PC-3 (cell line): ENCODE results near the gene TRAIP. TPM values are rescaled to one million over a fixed set of nuclear protein-coding genes. Genes with fewer than 3 reads are reported as not detected.

Experiments used
- ATAC-seq: fragments of 200-7000 bp; cut with Tn5 transposase; 2 replicates; pipeline ENCODE4 v1.9.1; 2020; ENCODE audit warnings: mild to moderate bottlenecking, moderate library complexity
- BruUV-seq: library from RNA; stranded (reverse); fragments of 400-500 nt; replicated peaks from 2 replicates; lab custom pipeline; 2021; lab: Mats Ljungman, UMichigan
- CTCF ChIA-PET: fragments of 300-600 bp; sonication (Branson Sonifier 250); formaldehyde crosslinking; loops from one replicate; lab custom pipeline; 2022; ENCODE audit warnings: antibody characterized with exemption; lab: Charles Lee
- POLR2A ChIA-PET: fragments of 300-600 bp; sonication (Branson Sonifier 250); formaldehyde crosslinking; loops from one replicate; lab custom pipeline; 2022; ENCODE audit warnings: antibody characterized with exemption; ENCODE audit not compliant: unreplicated experiment; lab: Charles Lee
- DNase-seq: peaks from one replicate; pipeline ENCODE4 v3.0.0-alpha.2; 2015
- H2AFZ ChIP-seq: fragments of 300-600 bp; sonication (generic); 2 replicates; pipeline ENCODE4 v1.6.0; 2016; ENCODE audit warnings: antibody characterized with exemption, low read length
- H3F3A ChIP-seq: fragments of 300-600 bp; sonication (generic); one replicate; pipeline ENCODE4 v1.6.0; 2017; ENCODE audit warnings: antibody characterized with exemption, low read length, control low read depth, mild to moderate bottlenecking; ENCODE audit not compliant: unreplicated experiment
- H3K27ac ChIP-seq: fragments of 300-600 bp; sonication (generic); 2 replicates; pipeline ENCODE4 v1.5.1; 2016; ENCODE audit warnings: mild to moderate bottlenecking, low read length
- H3K27me3 ChIP-seq: fragments of 300-600 bp; sonication (generic); 2 replicates; pipeline ENCODE4 v1.6.1; 2016; ENCODE audit warnings: low read length, mixed read lengths
- H3K36me3 ChIP-seq: fragments of 300-600 bp; sonication (generic); 2 replicates; pipeline ENCODE4 v1.6.1; 2016; ENCODE audit warnings: low read depth, mixed run types, low read length, mixed read lengths
- H3K4me1 ChIP-seq: fragments of 300-600 bp; sonication (generic); 2 replicates; pipeline ENCODE4 v1.5.1; 2016; ENCODE audit warnings: low read length; ENCODE audit not compliant: insufficient read depth
- H3K4me2 ChIP-seq: fragments of 300-600 bp; sonication (generic); 2 replicates; pipeline ENCODE4 v1.6.0; 2016; ENCODE audit warnings: low read length
- H3K4me3 ChIP-seq: fragments of 300-600 bp; sonication (generic); 2 replicates; pipeline ENCODE4 v1.5.1; 2016; ENCODE audit warnings: mild to moderate bottlenecking, low read length, mixed read lengths
- H3K79me2 ChIP-seq: fragments of 300-600 bp; sonication (generic); 2 replicates; pipeline ENCODE4 v1.6.1; 2017; ENCODE audit warnings: low read length, mixed read lengths
- H3K9ac ChIP-seq: fragments of 300-600 bp; sonication (generic); 2 replicates; pipeline ENCODE4 v1.6.0; 2016; ENCODE audit warnings: mild to moderate bottlenecking, low read length
- H3K9me2 ChIP-seq: fragments of 300-600 bp; sonication (generic); replicated peaks from 2 replicates; pipeline ENCODE4 v1.6.1; 2016; ENCODE audit warnings: mixed run types, low read length, mixed read lengths
- H3K9me3 ChIP-seq: fragments of 300-600 bp; sonication (generic); 2 replicates; pipeline ENCODE4 v1.6.1; 2016; ENCODE audit warnings: low read length, mixed read lengths
- H4K20me1 ChIP-seq: fragments of 300-600 bp; sonication (generic); 2 replicates; pipeline ENCODE4 v1.6.1; 2016; ENCODE audit warnings: low read length, mixed read lengths
- EZH2 ChIP-seq: fragments of 300-600 bp; sonication (generic); IDR thresholded peaks from one replicate; pipeline ENCODE4 v1.6.1; 2017; ENCODE audit warnings: antibody characterized with exemption, mild to moderate bottlenecking, low read length; ENCODE audit not compliant: unreplicated experiment
- EZH2phosphoT487 ChIP-seq: fragments of 300-600 bp; sonication (generic); IDR thresholded peaks from 2 replicates; pipeline ENCODE4 v1.6.1; 2018; ENCODE audit warnings: mild to moderate bottlenecking, antibody characterized with exemption, low read length, borderline replicate concordance
- intact Hi-C: fragments of 100-400 bp; cut with micrococcal nuclease; formaldehyde crosslinking; loops from 2 replicates; pipeline ENCODE4 v1.9.0; 2023
- total RNA-seq: library from RNA; depleted of rRNA; stranded (reverse); fragments of >200 nt; gene quantifications from 2 replicates; pipeline ENCODE4 v1.2.3, GENCODE V29; 2014
- TF ChIP-seq, protein P1 (sequence below): fragments of 300-600 bp; sonication (generic); conservative IDR thresholded peaks from 2 replicates; pipeline ENCODE4 v1.5.1; 2017; ENCODE audit warnings: antibody characterized with exemption, low read depth, mild to moderate bottlenecking, low read length

Gene TRAIP
- total RNA-seq, 1 experiment from 2014 or later = 21.6 TPM

DNA sequence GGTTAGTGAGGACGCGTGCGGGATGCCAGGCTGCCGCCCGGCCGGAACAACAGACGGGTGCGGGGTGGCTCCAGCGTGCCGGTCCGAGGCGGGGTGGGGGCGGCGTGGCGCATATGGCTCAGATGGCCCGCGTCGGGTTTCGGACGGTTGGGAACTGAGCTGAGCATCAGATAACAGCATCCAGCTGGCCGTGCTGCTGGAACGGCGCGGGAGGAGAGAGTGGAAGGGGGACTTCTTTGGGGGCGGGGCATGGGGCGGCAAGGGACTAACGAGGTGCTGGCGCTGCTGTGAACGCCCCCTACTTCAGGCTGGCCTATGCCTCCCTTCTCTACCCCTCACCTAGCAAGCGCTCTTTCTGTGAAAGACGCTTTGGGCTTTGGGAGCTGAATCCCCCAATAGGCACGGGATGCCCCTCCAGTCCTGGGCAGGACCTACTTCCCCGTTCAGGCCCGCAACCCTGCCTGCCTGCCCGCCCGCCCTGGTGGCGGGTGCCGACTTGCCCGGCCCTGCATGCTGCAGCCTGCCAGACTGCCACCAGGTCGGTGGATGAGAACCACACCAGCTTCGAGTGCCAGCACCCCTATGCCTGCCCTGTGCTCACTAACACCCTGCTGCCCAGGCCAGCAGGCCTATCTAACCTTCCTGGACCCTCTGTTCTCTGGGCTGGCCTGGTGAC, 52.8 kb downstream of the TRAIP start:
- H3K27me3 ChIP-seq = no peaks in the 10 kb centered on the region
- H4K20me1 ChIP-seq = no peaks in the 10 kb centered on the region
- H3K4me1 ChIP-seq = peaks cover 23% of the 10 kb centered on the region
- no peaks in the 10 kb centered on the region for H3F3A ChIP-seq
- no TSS peak for BruUV-seq
- H3K9me2 ChIP-seq = no peaks in the 10 kb centered on the region
- no peak for TF ChIP-seq EZH2phosphoT487
- TF ChIP-seq EZH2 = no peak
- TF ChIP-seq, protein P1, sequence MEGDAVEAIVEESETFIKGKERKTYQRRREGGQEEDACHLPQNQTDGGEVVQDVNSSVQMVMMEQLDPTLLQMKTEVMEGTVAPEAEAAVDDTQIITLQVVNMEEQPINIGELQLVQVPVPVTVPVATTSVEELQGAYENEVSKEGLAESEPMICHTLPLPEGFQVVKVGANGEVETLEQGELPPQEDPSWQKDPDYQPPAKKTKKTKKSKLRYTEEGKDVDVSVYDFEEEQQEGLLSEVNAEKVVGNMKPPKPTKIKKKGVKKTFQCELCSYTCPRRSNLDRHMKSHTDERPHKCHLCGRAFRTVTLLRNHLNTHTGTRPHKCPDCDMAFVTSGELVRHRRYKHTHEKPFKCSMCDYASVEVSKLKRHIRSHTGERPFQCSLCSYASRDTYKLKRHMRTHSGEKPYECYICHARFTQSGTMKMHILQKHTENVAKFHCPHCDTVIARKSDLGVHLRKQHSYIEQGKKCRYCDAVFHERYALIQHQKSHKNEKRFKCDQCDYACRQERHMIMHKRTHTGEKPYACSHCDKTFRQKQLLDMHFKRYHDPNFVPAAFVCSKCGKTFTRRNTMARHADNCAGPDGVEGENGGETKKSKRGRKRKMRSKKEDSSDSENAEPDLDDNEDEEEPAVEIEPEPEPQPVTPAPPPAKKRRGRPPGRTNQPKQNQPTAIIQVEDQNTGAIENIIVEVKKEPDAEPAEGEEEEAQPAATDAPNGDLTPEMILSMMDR = no peak
- peak overlapping the region; percentile 42 for H3K9ac ChIP-seq
- no peaks in the 10 kb centered on the region for H3K36me3 ChIP-seq
- no peaks in the 10 kb centered on the region for H3K79me2 ChIP-seq
- ChIA-PET POLR2A (interaction anchor here (0.5 to 1.0 kb wide), 3 partner anchors 97 to 333 kb away, joined by 3 to 10 read pairs (median 4); no protein-coding TSS in a partner anchor), CTCF (interaction anchor here (0.6 to 2.3 kb wide), 10 partner anchors 15 to 264 kb away, joined by 4 to 18 read pairs (median 6); partner anchors contain the start of gene MON1A)
- peak overlapping the region; percentile 76 for H3K4me3 ChIP-seq
- peak overlapping the region; percentile 89 for H2AFZ ChIP-seq
- ATAC-seq = peak; percentile 17; the same call in 1 of the 2 replicates
- no peaks in the 10 kb centered on the region for H3K9me3 ChIP-seq
- intact Hi-C loops = no loop called here
- no peak for DNase-seq
- no peak overlapping the region for H3K27ac ChIP-seq
- H3K4me2 ChIP-seq = peak overlapping the region; percentile 92

DNA sequence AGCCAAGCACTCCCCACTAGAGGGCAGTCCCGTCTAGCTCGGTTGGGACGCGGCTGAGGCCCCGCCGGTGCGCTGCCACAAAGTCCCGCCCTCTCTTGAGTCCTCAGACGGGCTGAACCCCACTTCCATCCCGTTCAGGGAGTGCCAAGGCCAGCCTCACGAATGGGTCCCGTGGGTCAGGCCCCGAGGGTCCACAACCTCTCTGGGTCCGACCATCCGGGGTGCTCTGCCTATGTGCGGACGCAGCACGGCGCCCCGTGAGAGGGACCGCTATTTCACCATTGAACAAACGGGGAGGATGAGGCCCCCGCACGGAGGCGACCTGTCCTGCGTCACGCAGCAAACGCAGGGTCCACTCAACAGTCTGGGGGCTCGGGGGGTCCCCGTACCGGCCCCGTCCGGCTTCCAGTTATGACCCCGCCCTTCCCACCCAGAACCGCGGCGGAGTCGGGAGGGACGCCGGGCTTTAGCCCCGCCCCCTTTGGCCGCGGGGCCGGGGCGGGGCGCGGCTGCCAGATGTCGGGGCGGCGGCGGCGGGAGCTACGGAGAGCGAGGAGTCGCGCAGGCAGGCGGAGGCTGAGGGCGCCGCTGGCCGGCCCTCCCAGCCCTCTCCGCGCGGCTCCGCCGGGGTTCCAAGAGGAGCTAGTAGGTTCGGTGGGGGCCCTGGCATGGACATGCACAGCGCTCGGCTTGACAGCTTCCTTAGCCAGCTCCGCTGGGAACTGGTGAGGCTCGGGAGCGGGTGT, 53.5 kb downstream of the TRAIP start, which contains the start of gene INKA1:
Gene INKA1 (plus strand): TSS at position 543 of the 746 bp plus-strand sequence. CDS start 132 bp downstream, at position 675.
- no TSS peak for BruUV-seq
- Histone ChIP-seq H3K36me3 (no peaks in the 10 kb centered on the region), H3K4me2 (peak within 1 kb of the TSS; percentile 92), H3F3A (no peaks in the 10 kb centered on the region), H3K9me3 (no peaks in the 10 kb centered on the region), H3K79me2 (no peaks in the 10 kb centered on the region), H3K4me3 (peak within 1 kb of the TSS; percentile 76), H3K27ac (no peak within 1 kb of the TSS), H2AFZ (peak within 1 kb of the TSS; percentile 89), H3K9ac (peak within 1 kb of the TSS; percentile 42), H3K27me3 (no peaks in the 10 kb centered on the region), H3K4me1 (peaks cover 23% of the 10 kb centered on the region), H4K20me1 (no peaks in the 10 kb centered on the region), H3K9me2 (no peaks in the 10 kb centered on the region)
- peak; percentile 89 for DNase-seq
- peak; percentile 79 for ATAC-seq
- TF ChIP-seq EZH2 = no peak
- TF ChIP-seq, protein P1 = peak; percentile 87
- CTCF ChIA-PET = interaction anchor here (0.6 to 2.3 kb wide), 12 partner anchors 16 to 309 kb away, joined by 3 to 18 read pairs (median 6); partner anchors contain the start of gene MON1A
- POLR2A ChIA-PET = interaction anchor here (0.5 to 1.0 kb wide), 4 partner anchors 98 to 333 kb away, joined by 3 to 10 read pairs (median 4); no protein-coding TSS in a partner anchor
- intact Hi-C loops = loop anchor here (1.0 kb wide), 3 partner anchors 36 to 103 kb away; no protein-coding TSS in a partner anchor
